ENCODE results near the gene MTERF1. TPM values are rescaled to one million over a fixed set of nuclear protein-coding genes. Genes with fewer than 3 reads are reported as not detected.

Gene MTERF1
- total and polyA plus RNA-seq, 2 of the 13 experiments (the other 11 are each of a cell fraction or from before 2014, with no cell fraction given) = 5.5 to 19.3 TPM

GRCh38 chr7:91880413-91881241, at the start of gene MTERF1 (continued):
- TF ChIP-seq, protein P1, sequence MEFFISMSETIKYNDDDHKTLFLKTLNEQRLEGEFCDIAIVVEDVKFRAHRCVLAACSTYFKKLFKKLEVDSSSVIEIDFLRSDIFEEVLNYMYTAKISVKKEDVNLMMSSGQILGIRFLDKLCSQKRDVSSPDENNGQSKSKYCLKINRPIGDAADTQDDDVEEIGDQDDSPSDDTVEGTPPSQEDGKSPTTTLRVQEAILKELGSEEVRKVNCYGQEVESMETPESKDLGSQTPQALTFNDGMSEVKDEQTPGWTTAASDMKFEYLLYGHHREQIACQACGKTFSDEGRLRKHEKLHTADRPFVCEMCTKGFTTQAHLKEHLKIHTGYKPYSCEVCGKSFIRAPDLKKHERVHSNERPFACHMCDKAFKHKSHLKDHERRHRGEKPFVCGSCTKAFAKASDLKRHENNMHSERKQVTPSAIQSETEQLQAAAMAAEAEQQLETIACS (CRISPR knock-in tag; IDR thresholded peaks at IDR 0.05) = peak; percentile 78
- TF ChIP-seq, protein P2, sequence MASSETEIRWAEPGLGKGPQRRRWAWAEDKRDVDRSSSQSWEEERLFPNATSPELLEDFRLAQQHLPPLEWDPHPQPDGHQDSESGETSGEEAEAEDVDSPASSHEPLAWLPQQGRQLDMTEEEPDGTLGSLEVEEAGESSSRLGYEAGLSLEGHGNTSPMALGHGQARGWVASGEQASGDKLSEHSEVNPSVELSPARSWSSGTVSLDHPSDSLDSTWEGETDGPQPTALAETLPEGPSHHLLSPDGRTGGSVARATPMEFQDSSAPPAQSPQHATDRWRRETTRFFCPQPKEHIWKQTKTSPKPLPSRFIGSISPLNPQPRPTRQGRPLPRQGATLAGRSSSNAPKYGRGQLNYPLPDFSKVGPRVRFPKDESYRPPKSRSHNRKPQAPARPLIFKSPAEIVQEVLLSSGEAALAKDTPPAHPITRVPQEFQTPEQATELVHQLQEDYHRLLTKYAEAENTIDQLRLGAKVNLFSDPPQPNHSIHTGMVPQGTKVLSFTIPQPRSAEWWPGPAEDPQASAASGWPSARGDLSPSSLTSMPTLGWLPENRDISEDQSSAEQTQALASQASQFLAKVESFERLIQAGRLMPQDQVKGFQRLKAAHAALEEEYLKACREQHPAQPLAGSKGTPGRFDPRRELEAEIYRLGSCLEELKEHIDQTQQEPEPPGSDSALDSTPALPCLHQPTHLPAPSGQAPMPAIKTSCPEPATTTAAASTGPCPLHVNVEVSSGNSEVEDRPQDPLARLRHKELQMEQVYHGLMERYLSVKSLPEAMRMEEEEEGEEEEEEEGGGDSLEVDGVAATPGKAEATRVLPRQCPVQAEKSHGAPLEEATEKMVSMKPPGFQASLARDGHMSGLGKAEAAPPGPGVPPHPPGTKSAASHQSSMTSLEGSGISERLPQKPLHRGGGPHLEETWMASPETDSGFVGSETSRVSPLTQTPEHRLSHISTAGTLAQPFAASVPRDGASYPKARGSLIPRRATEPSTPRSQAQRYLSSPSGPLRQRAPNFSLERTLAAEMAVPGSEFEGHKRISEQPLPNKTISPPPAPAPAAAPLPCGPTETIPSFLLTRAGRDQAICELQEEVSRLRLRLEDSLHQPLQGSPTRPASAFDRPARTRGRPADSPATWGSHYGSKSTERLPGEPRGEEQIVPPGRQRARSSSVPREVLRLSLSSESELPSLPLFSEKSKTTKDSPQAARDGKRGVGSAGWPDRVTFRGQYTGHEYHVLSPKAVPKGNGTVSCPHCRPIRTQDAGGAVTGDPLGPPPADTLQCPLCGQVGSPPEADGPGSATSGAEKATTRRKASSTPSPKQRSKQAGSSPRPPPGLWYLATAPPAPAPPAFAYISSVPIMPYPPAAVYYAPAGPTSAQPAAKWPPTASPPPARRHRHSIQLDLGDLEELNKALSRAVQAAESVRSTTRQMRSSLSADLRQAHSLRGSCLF (CRISPR knock-in tag; IDR thresholded peaks at IDR 0.05; ENCODE audit: borderline replicate concordance) = no peak
- TF ChIP-seq ZFAT (CRISPR knock-in tag; conservative IDR thresholded peaks at IDR 0.05) (no peak), ZNF431 (CRISPR knock-in tag; IDR thresholded peaks at IDR 0.05; ENCODE audit: borderline replicate concordance, low read depth) (no peak; the same call in 1 of the 2 replicates), SNAPC2 (CRISPR knock-in tag; IDR thresholded peaks at IDR 0.05) (0 out of 2 replicates have a peak, but pooled peaks have one; percentile 34), YEATS2 (CRISPR knock-in tag; IDR thresholded peaks at IDR 0.05; ENCODE audit: borderline replicate concordance) (peak; percentile 97), RFXAP (CRISPR knock-in tag; IDR thresholded peaks at IDR 0.05; ENCODE audit: borderline replicate concordance) (peak; percentile 83; the same call in 1 of the 2 replicates), NAIF1 (CRISPR knock-in tag; IDR thresholded peaks at IDR 0.05; ENCODE audit: borderline replicate concordance) (no peak), GPBP1L1 (CRISPR knock-in tag; IDR thresholded peaks at IDR 0.05) (no peak), ZNF574 (CRISPR knock-in tag; IDR thresholded peaks at IDR 0.05) (peak; percentile 99), ZNF761 (CRISPR knock-in tag; conservative IDR thresholded peaks at IDR 0.05) (no peak)
- TF ChIP-seq, protein P3, sequence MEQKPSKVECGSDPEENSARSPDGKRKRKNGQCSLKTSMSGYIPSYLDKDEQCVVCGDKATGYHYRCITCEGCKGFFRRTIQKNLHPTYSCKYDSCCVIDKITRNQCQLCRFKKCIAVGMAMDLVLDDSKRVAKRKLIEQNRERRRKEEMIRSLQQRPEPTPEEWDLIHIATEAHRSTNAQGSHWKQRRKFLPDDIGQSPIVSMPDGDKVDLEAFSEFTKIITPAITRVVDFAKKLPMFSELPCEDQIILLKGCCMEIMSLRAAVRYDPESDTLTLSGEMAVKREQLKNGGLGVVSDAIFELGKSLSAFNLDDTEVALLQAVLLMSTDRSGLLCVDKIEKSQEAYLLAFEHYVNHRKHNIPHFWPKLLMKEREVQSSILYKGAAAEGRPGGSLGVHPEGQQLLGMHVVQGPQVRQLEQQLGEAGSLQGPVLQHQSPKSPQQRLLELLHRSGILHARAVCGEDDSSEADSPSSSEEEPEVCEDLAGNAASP (CRISPR knock-in tag; IDR thresholded peaks at IDR 0.05; ENCODE audit: borderline replicate concordance) = peak; percentile 79; the same call in 1 of the 2 replicates
- TF ChIP-seq, protein P4, sequence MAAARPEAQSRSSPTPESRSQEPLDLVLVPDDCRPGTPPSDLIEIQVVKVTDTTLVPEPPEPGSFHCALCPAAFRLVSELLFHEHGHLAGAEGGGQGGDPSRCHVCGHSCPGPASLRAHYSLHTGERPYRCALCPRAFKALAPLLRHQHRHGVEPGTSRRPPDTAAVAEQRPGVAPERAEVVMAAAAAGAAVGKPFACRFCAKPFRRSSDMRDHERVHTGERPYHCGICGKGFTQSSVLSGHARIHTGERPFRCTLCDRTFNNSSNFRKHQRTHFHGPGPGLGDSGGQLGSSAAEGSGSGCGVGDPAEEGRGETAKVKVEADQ (CRISPR knock-in tag; IDR thresholded peaks at IDR 0.05; ENCODE audit: borderline replicate concordance) = no peak
